HepG2 (cell line): ENCODE data around the gene SUN5. TPM values are rescaled to one million over a fixed set of nuclear protein-coding genes. Genes with fewer than 3 reads are reported as not detected.

Experiments
- GATAD2A ChIP-seq: IDR thresholded peaks from 2 replicates; pipeline ENCODE4 v1.6.1; 2016
- GZF1 ChIP-seq: sonication (generic); formaldehyde crosslinking; IDR thresholded peaks from 2 replicates; pipeline ENCODE4 v1.5.1; 2020; ENCODE audit warnings: mild to moderate bottlenecking, missing genetic modification reagents
- HNRNPLL ChIP-seq: fragments of 200-400 bp; formaldehyde crosslinking; IDR thresholded peaks from 2 replicates; pipeline ENCODE4 v1.6.1; 2017; ENCODE audit warnings: mild to moderate bottlenecking, low read depth, low read length; ENCODE audit not compliant: poor library complexity, severe bottlenecking
- HNRNPUL1 ChIP-seq: fragments of 200-400 bp; formaldehyde crosslinking; IDR thresholded peaks from 2 replicates; pipeline ENCODE4 v1.6.1; 2017; ENCODE audit warnings: low read depth, mild to moderate bottlenecking, low read length, moderate library complexity
- KLF13 ChIP-seq: sonication (generic); formaldehyde crosslinking; IDR thresholded peaks from 2 replicates; pipeline ENCODE4 v1.4.0; 2020; ENCODE audit warnings: mild to moderate bottlenecking, missing genetic modification reagents
- NFIB ChIP-seq: sonication (generic); formaldehyde crosslinking; IDR thresholded peaks from 2 replicates; pipeline ENCODE4 v1.9.0; 2021; ENCODE audit warnings: missing genetic modification reagents, mild to moderate bottlenecking, borderline replicate concordance
- NFKBIZ ChIP-seq: IDR thresholded peaks from 2 replicates; pipeline ENCODE4 v1.6.1; 2018; ENCODE audit warnings: missing genetic modification reagents, missing compliant biosample characterization
- TARDBP ChIP-seq: sonication (generic); formaldehyde crosslinking; IDR thresholded peaks from 2 replicates; pipeline ENCODE4 v1.8.0; 2022; ENCODE audit warnings: mild to moderate bottlenecking, missing genetic modification reagents
- TCF7L2 ChIP-seq: IDR thresholded peaks from 2 replicates; pipeline ENCODE4 v1.6.1; 2011; ENCODE audit warnings: mild to moderate bottlenecking, low read depth, low read length, moderate library complexity
- TEAD3 ChIP-seq: optimal IDR thresholded peaks from 2 replicates; pipeline ENCODE3; 2016; ENCODE audit warnings: borderline replicate concordance
- ZBTB40 ChIP-seq, 2 experiments: fragments of 450-650 bp in 1 of 2; sonication (generic) in 1 of 2; formaldehyde crosslinking in 1 of 2; IDR thresholded peaks; 2 replicates each; pipeline versions ENCODE4 v1.6.1 to v1.8.0; 2016 to 2022; ENCODE audit warnings: antibody characterized with exemption in 1 of 2, mild to moderate bottlenecking in 1 of 2, missing genetic modification reagents in 1 of 2
- ZFYVE20 ChIP-seq: sonication (generic); formaldehyde crosslinking; IDR thresholded peaks from 2 replicates; pipeline ENCODE4 v1.8.0; 2023; ENCODE audit warnings: low read depth, mild to moderate bottlenecking, moderate library complexity, missing genetic modification reagents, borderline replicate concordance
- ZNF431 ChIP-seq: sonication (generic); formaldehyde crosslinking; IDR thresholded peaks from 2 replicates; pipeline ENCODE4 v1.9.0; 2022; ENCODE audit warnings: missing genetic modification reagents, low read depth, mild to moderate bottlenecking, borderline replicate concordance
- ZNF510 ChIP-seq: sonication (generic); formaldehyde crosslinking; IDR thresholded peaks from 2 replicates; pipeline ENCODE4 v1.4.0; 2020; ENCODE audit warnings: low read depth, mild to moderate bottlenecking, missing genetic modification reagents
- ZNF558 ChIP-seq: sonication (generic); formaldehyde crosslinking; IDR thresholded peaks from 2 replicates; pipeline ENCODE4 v1.9.0; 2022; ENCODE audit warnings: mild to moderate bottlenecking, missing genetic modification reagents, borderline replicate concordance
- ZNF570 ChIP-seq: sonication (generic); formaldehyde crosslinking; IDR thresholded peaks from 2 replicates; pipeline ENCODE4 v1.4.0; 2020; ENCODE audit warnings: mild to moderate bottlenecking, missing genetic modification reagents, borderline replicate concordance
- ZNF629 ChIP-seq: sonication (generic); formaldehyde crosslinking; conservative IDR thresholded peaks from 2 replicates; pipeline ENCODE4 v1.5.0; 2020; ENCODE audit warnings: missing genetic modification reagents
- ZNF800 ChIP-seq: sonication (generic); formaldehyde crosslinking; IDR thresholded peaks from 2 replicates; pipeline ENCODE4 v1.4.0; 2020; ENCODE audit warnings: missing genetic modification reagents
- polyA plus RNA-seq, 8 experiments: library from polyadenylated mRNA; depleted of rRNA in 3 of 8; stranded (reverse) in 7 of 8; unstranded in 1 of 8; fragments of >200 nt; fragmentation: Illumina TruSeq in 4 of 8; extraction: Trizol in 4 of 8; gene quantifications; 2 replicates each; pipeline versions ENCODE4 v1.2.1 to v1.2.3, GENCODE V29; 2011 to 2016; ENCODE audit warnings: low read depth in 4 of 8, missing spikeins in 1 of 8, mixed read lengths in 1 of 8; ENCODE audit not compliant: insufficient read depth in 1 of 8
- total RNA-seq, 5 experiments: library from RNA; depleted of rRNA; stranded (reverse); fragments of >200 nt; fragmentation: Illumina TruSeq; extraction: Trizol; gene quantifications; 2 replicates each; pipeline ENCODE4 v1.2.3, GENCODE V29; 2016; ENCODE audit warnings: low read depth in 1 of 5

Gene SUN5
- total and polyA plus RNA-seq, 2 of the 13 experiments (the other 11 are each of a cell fraction or from before 2014, with no cell fraction given) = not detected

GRCh38 chr20:33005908-33006775, 1.9 kb upstream of the SUN5 start (continued):
- TF ChIP-seq ZBTB40 (IDR thresholded peaks at IDR 0.05) (no peak), ZBTB40 (CRISPR knock-in tag; IDR thresholded peaks at IDR 0.05) (peak; percentile 81), TCF7L2 (no peak), GATAD2A (CRISPR knock-in tag) (peak; percentile 99), ZNF558 (no peak), ZNF629 (CRISPR knock-in tag) (peak; percentile 50; the same call in 1 of the 2 replicates), TEAD3 (CRISPR knock-in tag) (peak; percentile 95), NFKBIZ (CRISPR knock-in tag) (peak; percentile 96; the same call in 1 of the 2 replicates), ZFYVE20 (CRISPR knock-in tag) (0 out of 2 replicates have a peak, but pooled peaks have one; percentile 48), ZNF570 (CRISPR knock-in tag) (0 out of 2 replicates have a peak, but pooled peaks have one; percentile 21), ZNF800 (peak; percentile 96), KLF13 (no peak), HNRNPUL1 (no peak), GZF1 (CRISPR knock-in tag) (no peak), NFIB (CRISPR knock-in tag) (no peak), ZNF431 (CRISPR knock-in tag) (peak; percentile 94; the same call in 1 of the 2 replicates), ZNF510 (CRISPR knock-in tag) (0 out of 2 replicates have a peak, but pooled peaks have one; percentile 87), TARDBP (peak; percentile 99), HNRNPLL (peak; percentile 42)
